ENCODE results near the gene ADD1.

The ADD1 gene

GRCh38 chr4:2924765-2925301 lies 81.2 kb downstream of the ADD1 start:
- Histone ChIP-seq H3K27ac (ENCODE audit: low read length) (no peak overlapping the region), H3K4me1 (ENCODE audit: insufficient read depth, low read length) (peaks cover 13% of the 10 kb centered on the region), H3K4me3 (ENCODE audit: low read length) (no peak overlapping the region), H3K9me3 (ENCODE audit: insufficient read depth, low read depth, low read length) (peaks cover 9% of the 10 kb centered on the region; the same call in 1 of the 2 replicates), H3K36me3 (ENCODE audit: insufficient read depth, low read depth, low read length) (peaks cover 65% of the 10 kb centered on the region), H3K9ac (ENCODE audit: low read depth, low read length) (no peak overlapping the region), H3K27me3 (ENCODE audit: insufficient read depth, low read length) (no peaks in the 10 kb centered on the region)

- H3K27me3 ChIP-seq (ENCODE audit: insufficient read depth, low read length): no peaks in the 10 kb centered on the region
- peaks cover 13% of the 10 kb centered on the region for H3K4me1 ChIP-seq (ENCODE audit: insufficient read depth, low read length)
- H3K27ac ChIP-seq (ENCODE audit: low read length): no peak overlapping the region
- no peak overlapping the region for H3K9ac ChIP-seq (ENCODE audit: low read depth, low read length)
- H3K4me3 ChIP-seq (ENCODE audit: low read length): no peak overlapping the region
- H3K36me3 ChIP-seq (ENCODE audit: insufficient read depth, low read depth, low read length): peaks cover 72% of the 10 kb centered on the region
- H3K9me3 ChIP-seq (ENCODE audit: insufficient read depth, low read depth, low read length): peaks cover 8% of the 10 kb centered on the region; the same call in 1 of the 2 replicates
Observed at GRCh38 chr4:2925496-2925895, 81.9 kb downstream of the ADD1 start.

- Histone ChIP-seq H3K27ac (ENCODE audit: low read length) (no peak overlapping the region), H3K36me3 (ENCODE audit: insufficient read depth, low read depth, low read length) (peaks cover 76% of the 10 kb centered on the region), H3K4me1 (ENCODE audit: insufficient read depth, low read length) (peaks cover 13% of the 10 kb centered on the region), H3K4me3 (ENCODE audit: low read length) (no peak overlapping the region), H3K27me3 (ENCODE audit: insufficient read depth, low read length) (no peaks in the 10 kb centered on the region), H3K9me3 (ENCODE audit: insufficient read depth, low read depth, low read length) (peaks cover 5% of the 10 kb centered on the region; the same call in 1 of the 2 replicates), H3K9ac (ENCODE audit: low read depth, low read length) (no peak overlapping the region)
Observed at GRCh38 chr4:2925931-2926860, 82.6 kb downstream of the ADD1 start.

- no peaks in the 10 kb centered on the region; the same call in 1 of the 2 replicates for H3K9me3 ChIP-seq (ENCODE audit: insufficient read depth, low read depth, low read length)
- peaks cover 79% of the 10 kb centered on the region for H3K36me3 ChIP-seq (ENCODE audit: insufficient read depth, low read depth, low read length)
- H3K4me1 ChIP-seq (ENCODE audit: insufficient read depth, low read length): peaks cover 13% of the 10 kb centered on the region
- no peak overlapping the region for H3K4me3 ChIP-seq (ENCODE audit: low read length)
- H3K27ac ChIP-seq (ENCODE audit: low read length): no peak overlapping the region
- no peak overlapping the region for H3K9ac ChIP-seq (ENCODE audit: low read depth, low read length)
- no peaks in the 10 kb centered on the region for H3K27me3 ChIP-seq (ENCODE audit: insufficient read depth, low read length)
Observed at GRCh38 chr4:2927016-2927695, 83.5 kb downstream of the ADD1 start.

GRCh38 chr4:2927696-2928075 lies 84.0 kb downstream of the ADD1 start:
- peaks cover 9% of the 10 kb centered on the region for H3K4me1 ChIP-seq (ENCODE audit: insufficient read depth, low read length)
- peaks cover 82% of the 10 kb centered on the region for H3K36me3 ChIP-seq (ENCODE audit: insufficient read depth, low read depth, low read length)
- H3K9ac ChIP-seq (ENCODE audit: low read depth, low read length): no peak overlapping the region
- H3K27me3 ChIP-seq (ENCODE audit: insufficient read depth, low read length): no peaks in the 10 kb centered on the region
- H3K9me3 ChIP-seq (ENCODE audit: insufficient read depth, low read depth, low read length): no peaks in the 10 kb centered on the region; the same call in 1 of the 2 replicates
- H3K4me3 ChIP-seq (ENCODE audit: low read length): no peak overlapping the region
- H3K27ac ChIP-seq (ENCODE audit: low read length): no peak overlapping the region

- Histone ChIP-seq H3K4me3 (ENCODE audit: low read length) (no peak overlapping the region), H3K36me3 (ENCODE audit: insufficient read depth, low read depth, low read length) (peaks cover 77% of the 10 kb centered on the region), H3K9me3 (ENCODE audit: insufficient read depth, low read depth, low read length) (no peaks in the 10 kb centered on the region; the same call in 1 of the 2 replicates), H3K9ac (ENCODE audit: low read depth, low read length) (no peak overlapping the region), H3K27me3 (ENCODE audit: insufficient read depth, low read length) (no peaks in the 10 kb centered on the region), H3K27ac (ENCODE audit: low read length) (no peak overlapping the region), H3K4me1 (ENCODE audit: insufficient read depth, low read length) (peaks cover 2% of the 10 kb centered on the region)
Observed at GRCh38 chr4:2928242-2929176, 84.9 kb downstream of the ADD1 start.

- Histone ChIP-seq H3K4me3 (ENCODE audit: low read length) (no peak overlapping the region), H3K9ac (ENCODE audit: low read depth, low read length) (no peak overlapping the region), H3K36me3 (ENCODE audit: insufficient read depth, low read depth, low read length) (peaks cover 68% of the 10 kb centered on the region), H3K4me1 (ENCODE audit: insufficient read depth, low read length) (no peaks in the 10 kb centered on the region), H3K27me3 (ENCODE audit: insufficient read depth, low read length) (no peaks in the 10 kb centered on the region), H3K27ac (ENCODE audit: low read length) (no peak overlapping the region), H3K9me3 (ENCODE audit: insufficient read depth, low read depth, low read length) (no peaks in the 10 kb centered on the region)
Observed at GRCh38 chr4:2929469-2929868, 85.8 kb downstream of the ADD1 start.

GRCh38 chr4:2930135-2930757 lies 86.6 kb downstream of the ADD1 start:
- Histone ChIP-seq H3K27ac (ENCODE audit: low read length) (no peak overlapping the region), H3K27me3 (ENCODE audit: insufficient read depth, low read length) (no peaks in the 10 kb centered on the region), H3K9ac (ENCODE audit: low read depth, low read length) (no peak overlapping the region), H3K9me3 (ENCODE audit: insufficient read depth, low read depth, low read length) (no peaks in the 10 kb centered on the region), H3K36me3 (ENCODE audit: insufficient read depth, low read depth, low read length) (peaks cover 61% of the 10 kb centered on the region), H3K4me3 (ENCODE audit: low read length) (no peak overlapping the region), H3K4me1 (ENCODE audit: insufficient read depth, low read length) (no peaks in the 10 kb centered on the region)

GRCh38 chr4:2930758-2931511 lies 87.3 kb downstream of the ADD1 start:
- Histone ChIP-seq H3K4me3 (ENCODE audit: low read length) (no peak overlapping the region), H3K27ac (ENCODE audit: low read length) (no peak overlapping the region), H3K9me3 (ENCODE audit: insufficient read depth, low read depth, low read length) (no peaks in the 10 kb centered on the region), H3K4me1 (ENCODE audit: insufficient read depth, low read length) (no peaks in the 10 kb centered on the region), H3K9ac (ENCODE audit: low read depth, low read length) (no peak overlapping the region), H3K27me3 (ENCODE audit: insufficient read depth, low read length) (no peaks in the 10 kb centered on the region), H3K36me3 (ENCODE audit: insufficient read depth, low read depth, low read length) (peaks cover 61% of the 10 kb centered on the region)

- peaks cover 5% of the 10 kb centered on the region; the same call in 1 of the 2 replicates for H3K4me1 ChIP-seq (ENCODE audit: insufficient read depth, low read length)
- H3K9me3 ChIP-seq (ENCODE audit: insufficient read depth, low read depth, low read length): no peaks in the 10 kb centered on the region
- H3K9ac ChIP-seq (ENCODE audit: low read depth, low read length): no peak overlapping the region
- H3K27ac ChIP-seq (ENCODE audit: low read length): no peak overlapping the region
- H3K36me3 ChIP-seq (ENCODE audit: insufficient read depth, low read depth, low read length): peaks cover 57% of the 10 kb centered on the region
- H3K4me3 ChIP-seq (ENCODE audit: low read length): no peak overlapping the region
- H3K27me3 ChIP-seq (ENCODE audit: insufficient read depth, low read length): no peaks in the 10 kb centered on the region
Observed at GRCh38 chr4:2931512-2932301, 88.1 kb downstream of the ADD1 start.
